Lung (tissue), 12 donors: ENCODE data around the gene TMPRSS3. TPM values are rescaled to one million over a fixed set of nuclear protein-coding genes. Genes with fewer than 3 reads are reported as not detected.

Experiments
- ATAC-seq: fragments of 200-7000 bp; cut with Tn5 transposase; one replicate; pipeline ENCODE4 v1.9.1; 2020; ENCODE audit warnings: moderate number of reproducible peaks; ENCODE audit not compliant: insufficient read depth, low FRiP score
- DNase-seq, 3 donors: peaks; one replicate each; pipeline ENCODE4 v3.0.0-alpha.2; 2013 to 2017
- H3K27ac ChIP-seq, 2 donors: one replicate each; pipeline ENCODE4 v1.5.1; 2013; ENCODE audit warnings: mild to moderate bottlenecking in 2 of 2, moderate library complexity in 2 of 2, control low read depth in 1 of 2, inconsistent platforms in 1 of 2, low read depth in 1 of 2, low read length in 1 of 2
- H3K27me3 ChIP-seq, 3 donors: one replicate each; pipeline ENCODE4 v1.5.1; 2013; ENCODE audit warnings: low read length in 2 of 3; ENCODE audit not compliant: control insufficient read depth in 3 of 3, insufficient read depth in 3 of 3
- H3K36me3 ChIP-seq, 4 donors: one replicate each; pipeline ENCODE4 v1.5.1; 2013; ENCODE audit warnings: low read length in 4 of 4, mild to moderate bottlenecking in 1 of 4, moderate library complexity in 1 of 4; ENCODE audit not compliant: control insufficient read depth in 4 of 4, insufficient read depth in 4 of 4
- H3K4me1 ChIP-seq, 5 donors: one replicate each; pipeline ENCODE4 v1.5.1; 2013; ENCODE audit warnings: low read length in 5 of 5, mild to moderate bottlenecking in 2 of 5, moderate library complexity in 1 of 5; ENCODE audit not compliant: control insufficient read depth in 5 of 5, insufficient read depth in 5 of 5
- H3K4me3 ChIP-seq: one replicate; pipeline ENCODE4 v1.5.1; 2013; ENCODE audit warnings: mild to moderate bottlenecking, control low read depth, moderate library complexity
- H3K9ac ChIP-seq, 2 donors: one replicate each; pipeline ENCODE4 v1.5.1; 2013; ENCODE audit warnings: low read length in 2 of 2, control low read depth in 1 of 2; ENCODE audit not compliant: insufficient read depth in 1 of 2
- H3K9me3 ChIP-seq, 4 donors: one replicate each; pipeline ENCODE4 v1.5.1; 2013; ENCODE audit warnings: low read length in 3 of 4, mild to moderate bottlenecking in 1 of 4, moderate library complexity in 1 of 4; ENCODE audit not compliant: control insufficient read depth in 4 of 4, insufficient read depth in 3 of 4
- CTCF ChIP-seq: IDR thresholded peaks from 2 replicates; pipeline ENCODE4 v1.5.1; 2012; ENCODE audit warnings: mild to moderate bottlenecking; ENCODE audit errors: control extremely low read depth, extremely low read depth
- WGBS, 2 donors: extraction: QIAGEN DNeasy Blood & Tissue Kit; methylation state at CpG; one replicate each; pipeline ENCODE4 v1.1.7; 2013; 5-methylcytosine and 5-hydroxymethylcytosine counted together
- polyA plus RNA-seq, 2 donors: library from polyadenylated mRNA; stranded (reverse); fragments of 200-250 nt; gene quantifications; one replicate each; pipeline ENCODE4 v1.2.1, GENCODE V29; 2013
- total RNA-seq, 2 donors: library from RNA; depleted of rRNA in 1 of 2; stranded (reverse); fragments of >200 nt in 1 of 2; gene quantifications; one replicate each; pipeline ENCODE4 v1.2.1, GENCODE V29; 2014 to 2021
- donor health status: control.
- donor health status: control.
- donor health status: Bipolar disorder and iron deficiency.
- donor health status: healthy.
- donor health status: DM: yes; HTN: yes; CAD: no.

TMPRSS3 gene
- total and polyA plus RNA-seq, 4 donors = 2.1 to 7.9 (median 4.2) TPM

- no peak for ATAC-seq
- Histone ChIP-seq H3K4me1 (peaks cover 0 to 20% (median 0%) of the 10 kb centered on the region in 5 donors), H3K27me3 (no peaks in the 10 kb centered on the region), H3K36me3 (no peaks in the 10 kb centered on the region), H3K27ac (no peak overlapping the region), H3K4me3 (no peak overlapping the region), H3K9me3 (peaks cover 0 to 7% (median 1%) of the 10 kb centered on the region in 4 donors), H3K9ac (no peak overlapping the region)
- no peak for TF ChIP-seq CTCF
- 80 to 90% methylated on average over 6 of the region's 6 CpGs for WGBS, 2 donors
- DNase-seq = no peak
Observed at GRCh38 chr21:42383331-42383730, 12.5 kb downstream of the TMPRSS3 start.

- 95 to 97% methylated on average over 6 of the region's 6 CpGs for WGBS, 2 donors
- Histone ChIP-seq H3K27me3 (no peaks in the 10 kb centered on the region), H3K36me3 (no peaks in the 10 kb centered on the region), H3K27ac (no peak overlapping the region), H3K9me3 (peaks cover 0 to 7% (median 1%) of the 10 kb centered on the region in 4 donors), H3K4me1 (peaks cover 0 to 16% (median 0%) of the 10 kb centered on the region in 5 donors), H3K9ac (no peak overlapping the region), H3K4me3 (no peak overlapping the region)
- DNase-seq (no peak), ATAC-seq (no peak)
- TF ChIP-seq CTCF = no peak
Observed at GRCh38 chr21:42382915-42383314, 12.9 kb downstream of the TMPRSS3 start.

- peaks cover 0 to 7% (median 1%) of the 10 kb centered on the region in 4 donors for H3K9me3 ChIP-seq
- WGBS, 2 donors = 59 to 60% methylated on average over 1 of the region's 1 CpG
- H3K27ac ChIP-seq = no peak overlapping the region
- TF ChIP-seq CTCF = peak; percentile 83
- no peaks in the 10 kb centered on the region for H3K27me3 ChIP-seq
- peak in 2 of 3 donors; percentile 18 to 33 for DNase-seq
- H3K4me3 ChIP-seq = no peak overlapping the region
- peaks cover 0 to 5% (median 0%) of the 10 kb centered on the region in 5 donors for H3K4me1 ChIP-seq
- no peak for ATAC-seq
- no peaks in the 10 kb centered on the region for H3K36me3 ChIP-seq
- no peak overlapping the region for H3K9ac ChIP-seq
Observed at GRCh38 chr21:42381347-42381984, 14.4 kb downstream of the TMPRSS3 start.
